Coronary artery (tissue), 2 donors: ENCODE results near the gene MBNL3.

Source experiments
- DNase-seq: peaks from one replicate; pipeline ENCODE4 v3.0.0-alpha.2; 2017; ENCODE audit warnings: low spot score
- H3K27ac ChIP-seq, 2 donors: fragments of 200-600 bp; sonication (generic); one replicate each; pipeline ENCODE4 v1.5.1; 2016 to 2019
- H3K4me3 ChIP-seq: fragments of 200-600 bp; sonication (generic); 2 replicates; pipeline ENCODE4 v1.5.1; 2016; ENCODE audit warnings: mild to moderate bottlenecking, moderate library complexity
- TF ChIP-seq, protein P1 (sequence below): fragments of 200-600 bp; sonication (generic); IDR thresholded peaks from one replicate; pipeline ENCODE4 v1.5.1; 2019; ENCODE audit warnings: antibody characterized with exemption

MBNL3 gene

DNA sequence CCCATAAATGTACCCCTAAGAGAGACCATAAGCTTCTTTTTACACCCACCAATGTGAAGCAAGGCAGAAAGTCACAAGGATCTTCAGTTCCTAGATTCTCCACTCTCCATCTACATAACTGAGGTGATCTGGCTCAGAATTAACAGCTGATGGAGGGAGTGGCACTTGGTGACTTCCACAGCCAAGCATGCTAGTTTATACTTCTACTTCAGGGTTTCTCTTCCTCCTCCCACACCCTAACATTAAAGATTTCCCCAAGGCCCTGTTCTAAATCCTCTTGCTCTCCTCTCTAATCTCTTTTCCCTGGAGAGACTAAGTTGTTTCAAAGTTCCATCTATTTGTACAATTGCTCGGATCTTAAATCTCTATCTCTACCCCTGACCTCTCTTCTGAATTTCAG, 81.1 kb downstream of the MBNL3 start:
- no peak for DNase-seq
- no peak overlapping the region for H3K4me3 ChIP-seq
- H3K27ac ChIP-seq: no peak overlapping the region
- TF ChIP-seq, protein P1, sequence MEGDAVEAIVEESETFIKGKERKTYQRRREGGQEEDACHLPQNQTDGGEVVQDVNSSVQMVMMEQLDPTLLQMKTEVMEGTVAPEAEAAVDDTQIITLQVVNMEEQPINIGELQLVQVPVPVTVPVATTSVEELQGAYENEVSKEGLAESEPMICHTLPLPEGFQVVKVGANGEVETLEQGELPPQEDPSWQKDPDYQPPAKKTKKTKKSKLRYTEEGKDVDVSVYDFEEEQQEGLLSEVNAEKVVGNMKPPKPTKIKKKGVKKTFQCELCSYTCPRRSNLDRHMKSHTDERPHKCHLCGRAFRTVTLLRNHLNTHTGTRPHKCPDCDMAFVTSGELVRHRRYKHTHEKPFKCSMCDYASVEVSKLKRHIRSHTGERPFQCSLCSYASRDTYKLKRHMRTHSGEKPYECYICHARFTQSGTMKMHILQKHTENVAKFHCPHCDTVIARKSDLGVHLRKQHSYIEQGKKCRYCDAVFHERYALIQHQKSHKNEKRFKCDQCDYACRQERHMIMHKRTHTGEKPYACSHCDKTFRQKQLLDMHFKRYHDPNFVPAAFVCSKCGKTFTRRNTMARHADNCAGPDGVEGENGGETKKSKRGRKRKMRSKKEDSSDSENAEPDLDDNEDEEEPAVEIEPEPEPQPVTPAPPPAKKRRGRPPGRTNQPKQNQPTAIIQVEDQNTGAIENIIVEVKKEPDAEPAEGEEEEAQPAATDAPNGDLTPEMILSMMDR: no peak

DNA sequence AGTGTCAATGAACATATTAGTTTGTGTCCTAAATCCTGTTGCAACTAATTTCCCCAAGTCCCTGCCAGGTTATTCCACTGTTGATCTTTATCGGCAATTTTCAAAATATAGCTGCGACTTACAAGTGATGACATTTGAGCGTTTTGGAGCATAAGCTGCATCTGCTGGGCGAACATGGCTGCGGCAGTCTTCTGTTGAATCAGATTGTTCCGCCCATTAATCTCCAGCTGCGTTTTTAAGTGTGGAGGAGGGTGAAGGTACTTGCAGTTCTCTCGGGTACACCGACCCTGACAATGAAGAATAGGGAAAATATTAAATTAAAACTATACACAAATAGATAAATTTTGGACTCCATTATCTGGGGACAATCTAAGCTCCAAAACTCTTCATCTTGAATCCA, 82.7 kb downstream of the MBNL3 start:
- Histone ChIP-seq H3K27ac (no peak overlapping the region), H3K4me3 (no peak overlapping the region)
- no peak for DNase-seq
- TF ChIP-seq, protein P1: no peak

DNA sequence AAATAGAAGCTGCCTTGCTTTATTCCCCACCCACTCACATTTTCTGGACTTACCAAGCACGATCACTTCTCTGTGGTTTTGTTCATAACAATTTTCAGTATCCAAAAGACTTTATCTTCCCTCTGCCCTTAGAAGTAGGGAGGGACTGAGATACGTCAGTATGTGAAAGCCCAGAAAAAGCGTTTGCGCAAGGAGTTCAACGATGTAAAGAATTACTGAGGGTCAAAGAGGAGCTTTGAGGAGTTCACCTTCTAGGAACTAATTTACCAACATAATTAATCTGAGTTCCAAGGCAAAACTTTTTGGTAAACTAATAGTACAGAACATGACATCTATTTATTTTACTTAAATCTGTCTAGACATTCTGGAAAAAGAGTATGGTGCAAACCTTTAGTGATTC, 84.6 kb downstream of the MBNL3 start:
- TF ChIP-seq, protein P1: no peak
- Histone ChIP-seq H3K27ac (no peak overlapping the region), H3K4me3 (no peak overlapping the region)
- DNase-seq: no peak

DNA sequence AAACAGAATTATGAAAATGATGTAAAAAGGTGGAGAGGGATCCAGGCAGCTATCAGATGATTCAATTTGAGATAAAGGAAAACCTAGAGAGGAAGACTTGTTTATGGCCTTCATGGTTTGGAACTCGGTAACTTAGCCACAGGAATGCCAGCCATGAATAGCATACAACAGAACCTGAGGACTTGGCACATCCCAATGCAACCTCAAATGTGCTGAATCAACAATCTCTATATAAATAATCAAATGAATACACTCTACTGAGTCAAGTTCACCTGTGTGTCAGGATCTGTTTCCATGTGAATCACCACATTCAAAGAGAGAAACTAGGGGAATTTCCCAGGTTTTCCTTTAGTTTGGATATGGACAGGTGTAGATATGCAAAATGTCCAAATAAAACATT, 86.9 kb downstream of the MBNL3 start:
- no peak for DNase-seq
- Histone ChIP-seq H3K27ac (no peak overlapping the region), H3K4me3 (no peak overlapping the region)
- TF ChIP-seq, protein P1: no peak

DNA sequence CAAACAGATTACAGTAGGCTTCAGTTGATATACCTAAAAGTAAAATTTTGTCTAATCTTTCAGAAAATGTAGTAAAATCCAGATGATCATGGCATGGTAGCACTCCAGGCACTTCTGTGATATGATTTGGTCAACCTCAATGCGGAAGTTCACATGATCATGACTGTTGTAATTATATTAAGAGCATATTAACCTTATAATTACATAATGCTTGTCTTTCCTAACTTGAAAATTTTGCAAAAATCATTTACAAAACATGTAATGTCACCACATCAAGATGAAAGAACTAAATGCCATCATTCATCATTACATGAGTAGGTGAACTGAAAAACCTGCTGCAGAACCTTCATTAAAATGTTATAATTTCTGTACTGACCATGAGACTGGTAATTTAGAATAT, 88.1 kb downstream of the MBNL3 start:
- no peak overlapping the region for H3K4me3 ChIP-seq
- no peak overlapping the region for H3K27ac ChIP-seq
- TF ChIP-seq, protein P1: no peak
- no peak for DNase-seq

DNA sequence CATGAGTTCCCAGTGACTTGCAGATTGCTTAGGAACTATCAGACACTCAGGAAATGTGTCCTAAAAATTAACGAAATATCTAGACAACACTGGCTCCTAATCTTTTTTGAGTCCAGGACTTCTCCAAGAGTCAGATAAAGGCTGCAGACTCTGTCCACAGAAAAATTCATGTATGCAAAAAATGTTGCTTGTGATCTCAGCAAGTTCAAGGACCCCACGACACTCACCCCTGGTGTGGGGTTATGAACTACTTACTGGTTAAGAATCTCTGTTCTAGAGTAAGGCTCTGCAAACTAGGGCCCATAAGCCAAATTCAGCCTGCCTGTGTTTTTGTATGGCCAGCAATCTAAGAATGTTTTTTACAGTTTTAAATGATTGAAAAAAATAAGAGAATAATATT, 93.2 kb downstream of the MBNL3 start:
- H3K27ac ChIP-seq: no peak overlapping the region
- TF ChIP-seq, protein P1: no peak
- H3K4me3 ChIP-seq: no peak overlapping the region

DNA sequence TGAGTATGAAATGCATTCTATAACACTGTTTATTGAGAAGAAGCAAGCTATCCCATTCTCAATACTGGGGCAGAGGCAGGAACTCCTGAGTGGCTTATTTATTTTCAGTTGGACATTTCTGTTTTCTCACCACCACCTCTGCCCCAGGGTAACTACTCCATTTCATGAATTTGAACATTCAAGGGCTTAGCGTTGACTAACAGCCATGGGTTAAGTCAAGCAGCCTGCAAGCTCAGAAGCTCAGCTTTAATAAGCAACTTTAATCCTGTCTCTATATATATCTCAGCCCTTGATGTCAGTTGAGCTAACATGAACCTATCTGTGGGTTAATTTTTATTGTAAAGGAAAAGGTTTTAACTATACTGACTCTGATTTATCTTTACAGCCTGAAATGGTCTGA, 93.8 kb downstream of the MBNL3 start:
- TF ChIP-seq, protein P1: no peak
- no peak for DNase-seq
- H3K4me3 ChIP-seq: no peak overlapping the region
- H3K27ac ChIP-seq: no peak overlapping the region

More for the DNA sequence above, 93.2 kb downstream of the MBNL3 start:
- DNase-seq: no peak
